Stimulated activated CD8-positive, alpha-beta memory T cell treated with anti-CD3 and anti-CD28 coated beads, Interleukin-15, amount 100 ng/mL, for 4 hours (primary cell): ENCODE results near the gene FAM120AOS.

Experiments
- DNase-seq, 2 donors: peaks; one replicate each; pipeline ENCODE4 v3.0.0-alpha.2; 2020; ENCODE audit warnings: low read depth in 2 of 2

The FAM120AOS gene

DNA sequence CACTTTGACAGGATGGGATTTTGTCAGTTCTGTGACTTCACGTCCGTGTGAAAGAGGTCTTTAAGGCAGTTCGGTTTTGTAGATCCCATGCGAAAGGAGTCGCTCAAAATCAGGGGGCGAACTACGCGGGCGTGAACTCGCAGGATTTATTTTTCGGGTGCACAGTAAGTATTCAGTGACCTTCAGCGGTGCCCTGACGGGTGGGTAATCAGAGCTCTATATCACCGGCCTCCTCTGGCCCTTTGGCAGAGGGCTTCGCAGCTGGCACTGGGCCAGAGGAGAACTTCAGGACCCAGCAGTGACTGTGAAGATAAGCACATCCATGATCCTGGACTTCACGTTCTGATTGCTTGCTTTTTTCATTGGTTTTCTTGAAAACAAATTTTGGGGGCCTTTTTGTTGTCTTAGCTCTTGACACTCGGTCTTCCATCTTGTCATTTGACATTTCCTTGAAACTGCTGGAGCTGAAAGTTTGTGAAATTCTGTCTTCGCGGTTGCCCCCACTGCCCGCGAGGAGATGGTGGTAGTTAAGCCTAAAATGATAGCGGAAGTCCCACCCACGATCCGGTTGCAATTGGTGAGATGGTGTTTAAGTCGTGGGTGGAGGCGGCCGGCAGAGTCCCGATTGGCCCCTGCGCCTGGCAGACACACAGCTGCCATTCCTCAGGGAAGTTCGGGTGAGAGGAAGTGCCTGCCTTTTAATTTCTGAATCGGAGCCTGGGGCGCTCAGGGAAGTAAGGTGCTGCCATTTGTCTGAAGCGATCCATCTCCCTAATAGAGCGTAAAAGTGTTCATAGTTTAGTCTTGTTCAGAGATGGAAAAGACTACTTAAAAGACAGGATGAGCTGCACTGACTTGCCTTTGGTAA is at the start of gene FAM120AOS:
Gene FAM120AOS, minus strand, starts transcription at position 535 of the 868 bp plus-strand sequence. CDS start 872 bp downstream, outside the sequence.
- DNase-seq, result peak; percentile 63 to 77

DNA sequence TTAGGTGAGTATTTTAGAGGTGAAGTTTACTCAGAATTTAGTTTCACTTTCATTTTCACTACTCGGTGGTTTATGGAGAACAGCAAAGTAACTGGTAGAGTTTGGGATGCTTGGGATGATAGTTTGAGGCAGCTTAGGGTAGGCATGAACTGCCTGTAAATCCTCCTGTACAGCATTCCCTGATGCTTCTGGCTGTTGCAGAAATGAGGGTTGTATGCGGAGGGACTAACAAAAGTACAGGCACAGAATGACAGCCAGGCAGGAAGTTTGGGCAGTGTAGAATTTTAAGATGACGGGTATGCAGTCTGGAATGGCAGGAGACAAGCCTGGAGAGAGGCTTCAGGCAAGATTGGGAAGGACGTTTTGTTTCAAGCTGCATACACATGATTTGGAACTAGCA is 48.0 kb upstream of the FAM120AOS start:
- no peak for DNase-seq

DNA sequence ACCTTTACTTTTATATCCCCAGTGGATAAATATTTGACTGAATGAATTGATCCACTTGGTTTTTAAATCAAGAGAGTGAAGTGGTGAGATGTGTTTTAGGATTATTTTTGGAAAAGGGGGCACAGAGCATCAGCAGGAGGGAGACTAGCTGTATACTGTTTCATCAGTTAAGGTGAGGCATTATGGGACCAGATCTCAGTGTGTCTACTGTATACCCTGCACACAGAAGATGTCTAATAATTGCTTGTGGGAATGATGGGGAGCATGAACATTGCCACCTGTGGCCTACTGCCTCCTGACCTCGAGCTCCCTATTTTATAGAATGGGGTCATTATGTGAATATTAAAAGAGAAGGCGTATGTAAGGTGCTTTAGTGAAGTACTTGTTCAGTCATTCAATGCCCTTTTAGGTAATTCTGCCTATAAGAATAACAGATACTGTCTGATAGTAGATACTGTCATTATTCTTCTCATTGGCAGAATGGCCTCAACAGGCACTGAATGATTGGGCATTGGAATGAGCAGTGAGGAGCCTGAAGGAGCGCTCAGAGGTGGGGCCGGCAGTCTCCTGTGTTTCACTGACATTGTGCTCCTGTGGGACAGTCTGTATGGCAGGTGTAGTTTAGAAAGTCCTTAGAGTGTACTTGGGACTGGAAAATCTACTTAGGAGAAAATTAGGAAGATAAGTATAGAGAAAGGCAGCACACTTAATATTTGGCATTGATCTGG is 47.4 kb upstream of the FAM120AOS start:
- no peak for DNase-seq

DNA sequence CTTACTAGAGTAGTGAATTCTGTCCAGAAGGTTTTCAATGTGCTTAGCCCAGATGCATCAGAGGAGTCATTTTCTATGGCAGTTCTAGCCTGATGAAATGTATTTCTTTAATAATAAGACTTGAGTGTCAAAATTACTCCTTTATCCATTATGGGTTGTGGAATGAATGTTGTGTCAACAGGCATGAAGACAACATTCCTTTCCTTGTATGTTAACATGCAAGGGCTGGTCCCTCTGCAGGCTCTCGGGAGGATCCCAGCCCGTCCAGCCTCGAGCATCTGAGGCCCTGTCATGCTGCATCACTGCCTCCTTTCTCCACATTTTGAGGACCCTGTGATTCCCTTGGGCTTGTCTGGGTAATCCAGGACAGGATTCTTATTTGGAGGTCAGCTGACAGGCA is 42.9 kb upstream of the FAM120AOS start:
- DNase-seq, result no peak

DNA sequence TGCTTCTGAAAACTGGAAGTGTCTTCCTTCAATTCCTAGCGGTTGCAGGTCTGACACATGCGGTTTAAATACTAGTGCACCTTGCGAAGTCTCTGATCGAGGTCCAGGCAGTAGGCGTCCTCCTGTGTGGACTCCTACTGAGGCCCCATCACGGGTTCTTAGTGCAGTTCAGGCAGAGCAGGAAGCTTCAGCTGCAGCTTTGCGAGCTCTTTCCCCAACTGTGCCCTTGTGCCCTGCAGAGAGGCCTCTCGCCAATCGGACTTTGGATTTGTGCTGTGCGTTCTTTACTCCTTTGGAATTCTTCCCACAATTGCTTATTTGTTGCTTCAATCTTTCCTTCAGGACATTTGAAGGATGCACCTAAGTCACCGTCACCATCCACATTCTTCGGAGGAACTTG is 40.6 kb upstream of the FAM120AOS start:
- DNase-seq, result no peak

DNA sequence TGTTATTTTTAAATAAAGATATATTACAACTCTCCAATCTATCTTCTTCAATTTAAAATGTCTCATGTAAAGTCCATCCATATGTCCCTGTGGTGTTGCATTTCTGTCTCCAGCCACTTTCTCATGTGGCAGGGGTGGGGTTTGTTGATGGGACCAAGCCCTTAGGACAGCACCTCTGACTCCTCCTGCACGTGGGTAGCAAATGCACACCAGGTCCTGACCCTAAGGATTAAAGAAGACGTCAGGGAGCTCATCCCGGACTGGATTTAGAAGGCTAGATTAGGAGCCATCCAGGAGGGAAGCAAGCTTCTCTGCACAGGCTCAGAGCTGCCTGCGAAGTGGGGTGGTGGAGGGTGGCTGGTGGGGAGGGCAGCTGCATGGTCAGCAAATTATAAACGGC is 38.9 kb upstream of the FAM120AOS start:
- DNase-seq, result no peak

DNA sequence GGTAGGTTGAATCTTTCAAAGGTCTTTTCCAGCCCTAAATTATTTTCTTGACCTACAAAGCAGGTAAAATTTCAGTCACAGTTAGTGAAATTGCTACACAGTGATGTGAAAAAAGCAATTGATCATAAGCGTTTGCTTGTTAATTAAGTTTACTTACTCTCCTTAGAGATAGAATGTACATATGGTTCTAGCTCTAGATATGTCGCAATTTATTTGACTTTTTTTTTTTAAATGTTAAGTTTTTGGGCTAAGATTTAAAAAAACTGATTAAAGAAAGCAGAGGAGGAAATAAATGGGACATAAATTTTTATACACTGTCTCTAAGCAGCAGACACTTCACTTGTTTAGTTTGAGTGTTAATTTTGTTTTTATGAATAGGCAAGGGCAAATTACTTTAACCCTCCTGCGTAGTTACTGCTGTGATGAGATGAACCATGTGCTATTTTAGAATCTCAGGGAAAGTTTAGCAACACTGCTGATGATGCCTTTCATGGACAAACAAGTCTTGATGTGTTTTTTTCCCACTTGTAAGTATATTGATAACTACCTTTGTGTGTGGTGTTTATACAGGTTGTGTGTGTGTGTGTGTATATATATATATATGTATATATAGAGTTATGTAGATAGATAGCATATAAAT is 38.3 kb upstream of the FAM120AOS start:
- no peak for DNase-seq

DNA sequence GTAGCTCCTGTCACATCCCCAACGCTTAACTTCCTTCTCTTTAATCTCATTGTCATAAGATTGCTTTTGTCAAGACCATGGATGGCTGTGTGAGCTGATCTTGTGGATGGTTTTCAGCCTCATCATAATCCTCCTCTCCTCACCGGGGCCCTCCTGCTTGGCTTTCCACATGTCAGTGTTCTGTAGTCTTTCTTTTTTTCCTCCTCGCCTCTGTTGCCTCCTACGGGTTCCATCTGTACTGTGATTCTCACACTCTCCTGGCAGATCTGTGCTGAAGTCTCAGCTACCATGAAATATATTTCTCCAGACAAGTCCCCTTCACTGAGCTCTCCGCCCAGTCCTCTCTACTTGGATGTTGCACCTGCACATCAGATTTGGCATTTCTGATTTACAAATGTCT is 34.9 kb upstream of the FAM120AOS start:
- DNase-seq, result no peak

DNA sequence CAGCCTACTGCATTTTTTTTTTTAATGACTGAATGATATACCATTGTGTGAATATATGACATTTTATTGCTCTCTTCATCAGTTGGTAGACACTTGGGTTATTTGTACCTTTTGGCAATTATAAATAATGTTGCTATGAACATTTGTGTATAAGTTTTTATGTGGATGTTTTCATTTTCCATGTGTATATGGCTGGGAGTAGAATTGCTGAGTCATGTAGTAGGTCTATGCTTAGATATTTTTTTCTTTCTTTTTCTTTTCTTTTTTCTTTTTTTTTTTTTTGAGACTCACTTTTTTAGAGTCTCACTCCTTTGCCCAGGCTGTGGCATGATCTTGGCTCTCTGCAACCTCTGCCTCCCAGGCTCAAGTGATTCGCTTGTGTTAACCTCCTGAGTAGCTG is 32.9 kb upstream of the FAM120AOS start:
- DNase-seq, result no peak

DNA sequence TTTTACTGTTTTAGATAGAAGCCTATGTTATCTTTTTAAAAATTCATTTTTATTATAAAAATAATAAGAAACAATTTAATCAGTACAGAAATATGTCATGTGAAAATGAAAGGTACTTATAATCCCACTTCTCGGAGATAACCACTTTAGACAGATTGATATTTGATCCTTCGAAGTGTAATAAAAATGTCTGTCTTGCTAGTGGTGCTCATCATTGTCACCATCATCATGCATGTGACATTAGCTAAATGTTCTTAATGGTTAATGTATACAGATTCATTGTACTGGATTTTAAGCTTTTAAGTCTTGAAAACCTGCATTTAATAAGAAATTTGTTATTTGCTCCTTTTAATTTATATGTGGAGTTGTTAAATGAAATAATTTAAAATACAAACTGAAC is 30.1 kb upstream of the FAM120AOS start:
- no peak for DNase-seq

DNA sequence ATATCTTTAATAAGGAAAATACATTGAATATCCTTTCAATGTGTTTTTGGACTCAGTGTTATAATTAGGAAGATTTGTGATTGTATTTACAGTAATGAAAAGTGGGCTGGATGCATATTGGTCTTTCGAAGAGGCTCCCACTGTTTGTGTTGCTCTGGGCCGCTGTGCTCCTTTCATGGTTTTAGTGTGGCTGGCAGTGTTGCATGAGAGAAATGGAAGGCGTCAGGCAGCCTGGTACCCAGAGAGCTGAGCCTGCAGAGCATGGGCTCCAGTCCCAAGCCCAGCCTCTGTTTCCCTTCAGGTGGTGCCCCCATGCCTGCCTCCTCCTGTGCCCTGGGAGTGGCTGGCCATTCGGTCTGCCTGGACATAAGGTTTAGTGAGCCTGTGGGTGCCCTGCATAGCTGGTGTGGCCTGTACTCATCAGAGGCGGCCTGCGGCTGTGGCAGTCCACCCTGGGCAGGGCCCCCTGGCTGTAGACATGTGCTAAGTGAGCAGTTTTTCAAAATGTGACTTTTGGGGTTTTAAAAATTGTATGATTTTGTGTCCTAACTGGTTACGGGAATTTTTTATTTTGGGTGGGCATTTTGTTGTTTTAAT is 27.4 kb upstream of the FAM120AOS start:
- no peak for DNase-seq

DNA sequence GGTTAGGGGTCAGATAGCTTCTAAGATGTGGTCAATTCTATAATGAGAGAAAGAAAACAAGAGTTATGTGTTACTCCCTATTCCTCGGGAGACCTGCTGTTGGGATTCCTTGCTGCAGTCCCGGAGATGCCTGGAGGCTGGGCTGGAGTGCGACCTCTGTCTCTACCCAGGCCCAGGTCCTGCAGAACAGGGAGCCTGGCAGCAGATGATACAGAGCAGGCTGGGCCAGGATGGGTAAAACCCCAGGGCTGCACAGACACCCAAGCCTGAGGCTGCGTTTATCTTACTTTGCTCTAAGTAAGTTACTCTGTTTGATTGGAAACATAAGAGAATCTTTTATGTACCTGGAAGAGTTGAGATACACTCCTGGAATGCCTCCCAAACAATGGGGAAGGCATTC is 26.9 kb upstream of the FAM120AOS start:
- DNase-seq, result no peak

DNA sequence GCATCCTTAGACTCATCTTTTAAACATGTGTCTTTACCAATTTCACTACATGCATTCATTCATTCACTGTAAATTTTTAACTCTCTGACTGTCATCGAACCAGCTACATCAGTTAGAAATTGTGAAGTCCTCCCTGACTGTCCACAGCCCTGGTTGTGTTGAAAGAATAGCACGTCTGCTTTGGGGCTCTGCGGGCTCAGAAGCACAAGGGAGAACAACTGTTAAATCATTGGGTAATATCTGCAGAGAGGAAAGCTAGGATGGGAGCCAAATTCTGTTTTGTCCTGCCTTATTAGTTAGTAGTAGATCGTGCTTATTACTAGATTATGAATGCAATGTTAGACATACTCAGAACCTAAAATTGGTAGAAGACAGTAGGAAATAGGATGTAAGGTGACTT is 26.3 kb upstream of the FAM120AOS start:
- no peak for DNase-seq

DNA sequence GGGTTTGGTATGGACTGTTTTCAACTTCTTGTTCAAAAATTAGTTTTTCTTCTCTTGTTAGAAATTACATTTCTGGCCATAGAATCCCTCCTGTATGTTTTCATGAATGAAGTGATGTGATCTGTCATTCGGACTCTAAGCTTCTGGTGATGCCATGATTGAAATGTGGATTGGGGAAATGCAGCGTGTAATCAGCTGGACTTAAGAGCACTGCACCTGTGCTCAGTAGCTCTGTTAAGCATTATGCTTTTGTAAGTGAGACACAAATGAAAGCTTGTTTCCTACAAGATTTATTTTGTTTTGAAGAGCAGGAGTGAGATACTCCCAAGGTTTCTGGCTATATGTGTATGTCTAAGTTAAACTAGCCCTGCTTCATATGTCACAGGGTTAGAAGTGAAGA is 24.0 kb upstream of the FAM120AOS start:
- no peak for DNase-seq

DNA sequence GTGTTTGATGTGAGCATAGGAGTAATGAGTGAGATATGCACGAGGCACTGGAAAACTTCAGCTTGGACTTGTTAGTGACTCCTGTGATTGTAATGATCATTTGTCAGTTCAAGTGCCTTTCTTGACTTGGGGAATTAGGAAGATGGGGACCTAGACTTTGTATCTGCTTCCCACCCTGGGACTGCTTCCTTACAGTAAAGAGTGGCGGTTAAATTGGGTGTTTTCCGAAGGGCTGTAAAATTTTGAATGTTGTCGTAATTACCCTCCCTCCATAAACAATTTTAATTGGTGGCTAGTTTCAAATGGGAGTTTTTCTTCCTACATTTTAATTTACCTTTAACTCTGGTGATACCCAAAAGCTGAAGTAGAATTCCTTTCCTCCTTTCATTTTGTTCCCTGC is 23.5 kb upstream of the FAM120AOS start:
- DNase-seq, result no peak

DNA sequence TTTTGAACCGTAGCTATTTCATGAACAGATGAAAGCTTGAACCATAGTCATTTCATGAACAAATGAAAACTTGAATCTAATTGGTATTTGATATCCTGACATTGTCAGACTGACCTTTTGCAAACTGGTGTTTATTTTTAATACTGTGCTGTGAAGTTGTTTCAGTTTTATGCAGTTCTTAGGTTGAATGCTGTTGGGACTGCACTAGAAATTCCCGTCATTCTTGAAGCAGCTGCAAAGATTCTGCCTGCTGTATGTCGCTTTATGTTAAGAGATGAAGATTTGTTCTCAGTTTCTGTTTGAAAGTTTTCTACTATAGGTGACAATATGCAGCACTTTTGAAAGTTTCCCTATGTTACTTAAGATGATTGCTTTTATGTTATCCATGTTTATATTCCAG is 22.5 kb upstream of the FAM120AOS start:
- DNase-seq, result no peak

DNA sequence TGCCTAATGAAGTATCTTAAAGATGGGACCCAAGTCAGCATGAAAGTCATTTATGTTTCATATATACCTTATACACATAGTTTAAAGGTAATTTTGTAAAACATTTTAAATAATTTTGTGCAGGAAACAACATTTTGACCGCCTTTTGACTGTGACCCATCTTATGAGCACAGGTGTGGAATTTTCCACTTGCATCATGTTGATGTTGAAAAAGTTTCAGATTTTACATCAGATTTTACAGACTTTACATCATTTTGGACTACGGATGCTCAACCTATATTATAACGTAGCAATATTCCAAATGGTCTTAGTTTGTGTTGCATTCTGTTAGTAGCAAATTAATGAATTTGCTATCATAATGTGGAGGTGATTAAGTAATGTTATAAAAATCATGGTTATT is 21.7 kb upstream of the FAM120AOS start:
- DNase-seq, result no peak

DNA sequence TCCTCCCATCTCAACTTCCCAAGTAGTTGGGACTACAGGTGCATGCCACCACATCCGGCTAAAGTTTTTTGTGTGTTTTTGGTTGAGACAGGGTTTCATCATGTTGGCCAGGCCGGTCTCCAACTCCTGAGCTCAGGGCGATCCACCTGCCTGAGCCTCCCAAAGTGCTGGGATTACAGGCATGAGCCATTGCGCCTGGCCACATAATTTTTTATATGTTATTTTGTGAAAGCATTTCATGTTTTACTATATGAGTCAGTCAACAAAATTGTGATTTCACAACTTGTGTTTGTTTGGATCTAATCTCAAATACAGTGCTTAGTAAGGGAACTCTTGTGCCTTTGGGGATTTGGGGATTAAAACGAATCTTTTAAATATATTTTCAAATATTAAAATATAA is 20.0 kb upstream of the FAM120AOS start:
- DNase-seq, result no peak

DNA sequence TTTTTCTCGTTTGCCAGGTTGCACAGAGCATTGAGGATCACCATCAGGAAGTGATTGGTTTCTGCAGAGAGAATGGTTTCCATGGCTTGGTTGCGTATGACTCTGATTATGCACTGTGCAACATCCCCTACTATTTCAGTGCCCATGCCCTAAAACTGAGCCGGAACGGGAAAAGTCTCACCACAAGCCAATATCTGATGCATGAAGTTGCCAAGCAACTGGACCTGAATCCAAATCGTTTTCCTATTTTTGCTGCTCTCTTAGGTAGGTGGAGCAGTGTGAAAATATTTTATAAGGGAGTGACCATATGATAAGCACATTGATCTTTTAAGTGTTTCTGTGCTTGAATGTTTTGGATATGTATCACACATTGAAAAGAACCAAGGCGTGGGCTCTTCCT is 17.7 kb upstream of the FAM120AOS start:
- DNase-seq, result no peak

DNA sequence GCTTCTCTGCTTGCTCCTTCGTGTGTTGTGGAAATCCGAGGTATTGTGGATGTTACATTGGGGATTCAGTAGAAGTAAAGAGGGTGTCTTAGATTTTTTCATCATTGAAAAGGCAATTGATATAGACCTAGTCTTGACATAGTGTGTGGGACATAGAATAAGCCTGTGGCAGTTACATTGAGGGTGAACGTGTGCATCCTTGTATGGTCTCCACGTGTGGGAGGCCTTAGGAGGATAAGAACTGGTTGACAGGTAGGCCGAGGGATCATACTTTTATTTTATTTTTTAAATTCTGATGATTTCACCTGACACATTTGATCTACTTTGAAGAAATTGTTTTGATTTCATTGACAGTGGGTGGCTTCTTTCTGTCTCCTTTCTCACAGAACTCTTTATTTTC is 17.0 kb upstream of the FAM120AOS start:
- no peak for DNase-seq

DNA sequence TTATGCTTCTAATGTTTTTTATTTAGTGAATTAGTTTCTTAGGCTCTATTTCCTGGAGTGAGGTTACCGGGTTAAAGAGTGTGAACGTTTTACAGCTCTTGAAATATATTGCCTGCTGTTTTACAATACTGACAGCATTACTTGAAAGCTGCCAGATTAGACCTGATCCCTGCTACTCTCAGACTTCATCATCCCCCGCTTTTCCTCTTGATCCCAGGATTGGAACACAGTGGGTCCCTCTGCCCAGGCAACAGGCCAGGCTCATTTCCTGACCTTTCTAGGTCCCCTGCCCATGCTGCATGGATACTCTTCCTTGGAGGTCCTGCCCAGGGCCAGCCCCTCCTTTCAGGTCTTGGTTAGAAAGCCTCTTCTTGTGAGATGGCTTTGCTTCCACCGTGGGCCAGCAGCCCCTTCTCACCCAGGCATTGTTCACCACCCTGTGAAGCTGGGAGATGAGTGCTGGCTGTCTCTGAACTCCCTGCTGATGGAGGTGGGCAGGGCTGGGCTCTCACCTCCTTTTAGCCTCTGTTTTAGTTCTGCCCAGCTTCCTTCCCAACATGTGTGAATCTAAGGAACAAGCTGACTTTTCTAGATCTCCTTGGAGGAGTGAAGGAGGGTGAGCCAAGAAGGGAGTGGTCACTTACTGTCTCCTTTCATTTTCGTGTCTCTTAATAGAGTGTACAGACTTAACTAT is 15.5 kb upstream of the FAM120AOS start:
- no peak for DNase-seq

DNA sequence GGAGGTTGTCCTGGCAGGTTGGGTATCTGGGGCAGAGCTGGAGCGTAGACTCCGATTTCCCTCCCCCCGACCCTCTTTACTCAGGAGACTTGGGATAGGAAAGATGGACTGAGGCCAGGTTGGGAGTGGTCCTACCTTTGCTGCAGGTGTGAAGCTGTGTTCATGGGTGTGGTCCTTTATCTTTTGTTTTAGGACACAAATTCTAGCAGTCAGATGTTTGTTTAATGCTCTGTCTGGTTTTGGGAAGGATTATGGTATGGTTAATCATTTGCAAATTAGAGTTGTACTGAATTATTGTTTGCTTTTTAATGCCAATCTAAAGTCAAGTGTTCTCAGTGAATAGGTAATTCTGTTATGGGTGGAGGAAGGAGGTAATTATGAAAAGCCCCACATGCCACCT is 14.1 kb upstream of the FAM120AOS start:
- DNase-seq, result no peak
